Keratinocyte (primary cell): ENCODE measurements around the gene SWAP70. TPM values are rescaled to one million over a fixed set of nuclear protein-coding genes. Genes with fewer than 3 reads are reported as not detected.

Experiments
- DNase-seq: peaks from one replicate; pipeline ENCODE4 v3.0.0-alpha.2; 2011; ENCODE audit warnings: low read depth, missing footprints, low spot score
- FAIRE-seq: peaks from 2 replicates; lab custom pipeline; 2011; peaks lifted over from hg19 to GRCh38; lab: Jason Lieb, UNC
- H2AFZ ChIP-seq: 2 replicates; pipeline ENCODE4 v1.6.0; 2012; ENCODE audit warnings: low read length, control low read depth, inconsistent platforms; ENCODE audit not compliant: control insufficient read depth
- H3K27ac ChIP-seq: 2 replicates; pipeline ENCODE4 v1.5.1; 2011; ENCODE audit warnings: low read length; ENCODE audit not compliant: control insufficient read depth, insufficient read depth
- H3K27me3 ChIP-seq: 3 replicates; pipeline ENCODE4 v1.6.0; 2011; ENCODE audit warnings: low read length; ENCODE audit not compliant: control insufficient read depth, insufficient read depth; ENCODE audit errors: extremely low read depth
- H3K36me3 ChIP-seq, 2 experiments: 2 replicates in 1 of 2; 3 replicates in 1 of 2; pipeline ENCODE4 v1.5.1; 2011; ENCODE audit warnings: low read length in 2 of 2, mild to moderate bottlenecking in 1 of 2; ENCODE audit not compliant: control insufficient read depth in 2 of 2, insufficient read depth in 2 of 2; ENCODE audit errors: extremely low read depth in 1 of 2
- H3K4me1 ChIP-seq: 3 replicates; pipeline ENCODE4 v1.5.1; 2011; ENCODE audit warnings: low read length; ENCODE audit not compliant: control insufficient read depth, insufficient read depth; ENCODE audit errors: extremely low read depth
- H3K4me2 ChIP-seq: 3 replicates; pipeline ENCODE4 v1.6.0; 2011; ENCODE audit warnings: low read depth, low read length; ENCODE audit not compliant: control insufficient read depth, insufficient read depth; ENCODE audit errors: extremely low read depth
- H3K4me3 ChIP-seq, 3 experiments: fragments of 200-600 bp in 1 of 3; sonication (generic) in 1 of 3; 2 replicates in 2 of 3; 3 replicates in 1 of 3; pipeline ENCODE4 v1.5.1; 2011 to 2016; ENCODE audit warnings: low read length in 3 of 3, mild to moderate bottlenecking in 3 of 3, control low read depth in 2 of 3, inconsistent platforms in 1 of 3, low read depth in 1 of 3, mixed read lengths in 1 of 3, mixed run types in 1 of 3, moderate library complexity in 1 of 3; ENCODE audit not compliant: control insufficient read depth in 2 of 3, insufficient read depth in 2 of 3; ENCODE audit errors: extremely low read depth in 1 of 3
- H3K79me2 ChIP-seq: 2 replicates; pipeline ENCODE4 v1.6.0; 2012; ENCODE audit warnings: low read length; ENCODE audit not compliant: control insufficient read depth, insufficient read depth
- H3K9ac ChIP-seq: 3 replicates; pipeline ENCODE4 v1.6.0; 2011; ENCODE audit warnings: low read length; ENCODE audit not compliant: control insufficient read depth, insufficient read depth; ENCODE audit errors: extremely low read depth
- H3K9me1 ChIP-seq: 3 replicates; pipeline ENCODE4 v1.6.0; 2011; ENCODE audit warnings: low read length; ENCODE audit not compliant: control insufficient read depth, insufficient read depth; ENCODE audit errors: extremely low read depth
- H3K9me3 ChIP-seq: 2 replicates; pipeline ENCODE4 v1.5.1; 2012; ENCODE audit warnings: low read depth, low read length; ENCODE audit not compliant: control insufficient read depth
- H4K20me1 ChIP-seq: 3 replicates; pipeline ENCODE4 v1.6.0; 2011; ENCODE audit warnings: low read length; ENCODE audit not compliant: control insufficient read depth, insufficient read depth; ENCODE audit errors: extremely low read depth
- CTCF ChIP-seq, 3 experiments: IDR thresholded peaks in 1 of 3; conservative IDR thresholded peaks in 1 of 3; optimal IDR thresholded peaks in 1 of 3; 2 replicates in 2 of 3; 3 replicates in 1 of 3; pipeline versions ENCODE3 to v1.5.1; 2011; ENCODE audit warnings: low read length in 3 of 3, mild to moderate bottlenecking in 3 of 3, moderate library complexity in 2 of 3, control low read depth in 1 of 3, inconsistent platforms in 1 of 3; ENCODE audit not compliant: insufficient read depth in 2 of 3; ENCODE audit errors: extremely low read depth in 1 of 3
- EZH2 ChIP-seq: IDR thresholded peaks from one replicate; pipeline ENCODE4 v1.6.1; 2012; ENCODE audit warnings: inconsistent platforms, mild to moderate bottlenecking, low read length, moderate library complexity
- dilution Hi-C: fragments of 300-500 bp; cut with MboI; formaldehyde crosslinking; loops from one replicate; pipeline ENCODE4 v1.7.0; 2020; ENCODE audit warnings: low sequenced_read_pairs; ENCODE audit not compliant: extremely low pct_ligation_motif_present
- polyA plus RNA-seq, 5 experiments: library from polyadenylated mRNA; depleted of rRNA in 3 of 5; stranded (reverse) in 3 of 5; stranded (forward) in 1 of 5; unstranded in 1 of 5; fragments of >200 nt; gene quantifications; 1 replicate in 1 of 5; 2 replicates in 3 of 5; 3 replicates in 1 of 5; pipeline versions ENCODE4 v1.2.1 to v1.2.3, GENCODE V29; 2011 to 2012; ENCODE audit warnings: missing spikeins in 2 of 5, low read depth in 1 of 5, low replicate concordance in 1 of 5

The SWAP70 gene
- polyA plus RNA-seq, 1 donor (not counting 4 experiments of a cell fraction or from before 2014, with no cell fraction given), result 28.5 TPM

- Histone ChIP-seq H3K4me2 (no peak overlapping the region), H3K9me3 (no peaks in the 10 kb centered on the region), H3K9ac (no peak overlapping the region), H4K20me1 (peaks cover 7% of the 10 kb centered on the region), H3K36me3 (no peaks in the 10 kb centered on the region), H2AFZ (no peak overlapping the region), H3K4me3 (no peak overlapping the region), H3K9me1 (no peaks in the 10 kb centered on the region), H3K4me1 (peaks cover 5% of the 10 kb centered on the region), H3K27me3 (no peaks in the 10 kb centered on the region), H3K27ac (no peak overlapping the region), H3K79me2 (peaks cover 81% of the 10 kb centered on the region)
- dilution Hi-C loops, result no loop called here
- FAIRE-seq, result no peak
- TF ChIP-seq CTCF (optimal IDR thresholded peaks at IDR 0.05 in 1 of 3, IDR thresholded peaks at IDR 0.05 in 1 of 3, conservative IDR thresholded peaks at IDR 0.05 in 1 of 3; ENCODE audit: extremely low read depth in 1 of 3, insufficient read depth in 2 of 3, low read length in 3 of 3), result no peak
- TF ChIP-seq EZH2, result no peak
- no peak for DNase-seq
Observed at GRCh38 chr11:9680028-9680427, 16.2 kb downstream of the SWAP70 start.

- Histone ChIP-seq H3K9ac (no peak overlapping the region), H3K9me1 (no peaks in the 10 kb centered on the region), H3K79me2 (peaks cover 78% of the 10 kb centered on the region), H3K36me3 (peaks cover 0 to 1% of the 10 kb centered on the region in 2 experiments), H2AFZ (no peak overlapping the region), H3K4me2 (no peak overlapping the region), H3K4me1 (peaks cover 5% of the 10 kb centered on the region), H3K4me3 (no peak overlapping the region), H3K27ac (no peak overlapping the region), H3K9me3 (no peaks in the 10 kb centered on the region), H4K20me1 (peaks cover 2% of the 10 kb centered on the region), H3K27me3 (no peaks in the 10 kb centered on the region)
- dilution Hi-C loops, result no loop called here
- FAIRE-seq (no peak), DNase-seq (no peak)
- TF ChIP-seq CTCF (optimal IDR thresholded peaks at IDR 0.05 in 1 of 3, IDR thresholded peaks at IDR 0.05 in 1 of 3, conservative IDR thresholded peaks at IDR 0.05 in 1 of 3; ENCODE audit: extremely low read depth in 1 of 3, insufficient read depth in 2 of 3, low read length in 3 of 3) (no peak), EZH2 (no peak)
Observed at GRCh38 chr11:9681583-9682372, 17.9 kb downstream of the SWAP70 start.
